ENCODE results near the gene EPHB1.

EPHB1 gene

GRCh38 chr3:134933997-134934396 is 138.9 kb downstream of the EPHB1 start:
- no peak for TF ChIP-seq SPI1 (IDR thresholded peaks at IDR 0.05; ENCODE audit: borderline replicate concordance, low read depth)
- TF ChIP-seq GABPA (IDR thresholded peaks at IDR 0.05; ENCODE audit: low read depth) = no peak
- TF ChIP-seq CTCF (IDR thresholded peaks at IDR 0.05; ENCODE audit: insufficient read depth, low read length) = no peak
- TF ChIP-seq REST (IDR thresholded peaks at IDR 0.05; ENCODE audit: insufficient replicate concordance, low read depth) = no peak
- no peak for TF ChIP-seq POLR2AphosphoS5 (IDR thresholded peaks at IDR 0.05; ENCODE audit: low read depth)
- Histone ChIP-seq H3K27ac (replicated peaks) (no peak overlapping the region), H3K4me3 (replicated peaks; ENCODE audit: insufficient read depth, low read length) (no peak overlapping the region), H3K27me3 (ENCODE audit: insufficient read depth, poor library complexity, severe bottlenecking) (no peaks in the 10 kb centered on the region)
- no peak for DNase-seq (ENCODE audit: low read depth in 1 of 2, low spot score in 1 of 2)

GRCh38 chr3:134934933-134935332 is 139.9 kb downstream of the EPHB1 start:
- no peak for DNase-seq (ENCODE audit: low read depth in 1 of 2, low spot score in 1 of 2)
- Histone ChIP-seq H3K27me3 (ENCODE audit: insufficient read depth, poor library complexity, severe bottlenecking) (no peaks in the 10 kb centered on the region), H3K4me3 (replicated peaks; ENCODE audit: insufficient read depth, low read length) (no peak overlapping the region), H3K27ac (replicated peaks) (no peak overlapping the region)
- TF ChIP-seq POLR2AphosphoS5 (IDR thresholded peaks at IDR 0.05; ENCODE audit: low read depth) = no peak
- no peak for TF ChIP-seq GABPA (IDR thresholded peaks at IDR 0.05; ENCODE audit: low read depth)
- TF ChIP-seq SPI1 (IDR thresholded peaks at IDR 0.05; ENCODE audit: borderline replicate concordance, low read depth) = no peak
- no peak for TF ChIP-seq CTCF (IDR thresholded peaks at IDR 0.05; ENCODE audit: insufficient read depth, low read length)
- TF ChIP-seq REST (IDR thresholded peaks at IDR 0.05; ENCODE audit: insufficient replicate concordance, low read depth) = no peak

- DNase-seq (ENCODE audit: low read depth in 1 of 2, low spot score in 1 of 2) = no peak
- no peak overlapping the region for H3K27ac ChIP-seq (replicated peaks)
- TF ChIP-seq SPI1 (IDR thresholded peaks at IDR 0.05; ENCODE audit: borderline replicate concordance, low read depth) (no peak), CTCF (IDR thresholded peaks at IDR 0.05; ENCODE audit: insufficient read depth, low read length) (no peak), POLR2AphosphoS5 (IDR thresholded peaks at IDR 0.05; ENCODE audit: low read depth) (no peak), GABPA (IDR thresholded peaks at IDR 0.05; ENCODE audit: low read depth) (no peak), REST (IDR thresholded peaks at IDR 0.05; ENCODE audit: insufficient replicate concordance, low read depth) (no peak)
- H3K27me3 ChIP-seq (ENCODE audit: insufficient read depth, poor library complexity, severe bottlenecking) = no peaks in the 10 kb centered on the region
- no peak overlapping the region for H3K4me3 ChIP-seq (replicated peaks; ENCODE audit: insufficient read depth, low read length)
Observed at GRCh38 chr3:134937256-134938028, 142.4 kb downstream of the EPHB1 start.
